Peyer's patch (tissue), 4 donors: ENCODE data around the gene GALNT17.

Source experiments
- POLR2A ChIP-seq, 2 donors: fragments of 450-650 bp; IDR thresholded peaks; one replicate each; pipeline ENCODE4 v1.5.1; 2017; ENCODE audit warnings: antibody characterized with exemption in 2 of 2, mild to moderate bottlenecking in 2 of 2, moderate library complexity in 2 of 2
- TF ChIP-seq, protein P1 (sequence below), 6 experiments: fragments of 450-650 bp in 4 of 6; fragments of 200-600 bp in 2 of 6; sonication (generic) in 1 of 6; IDR thresholded peaks; one replicate each; pipeline ENCODE4 v1.5.1; 2017 to 2019; ENCODE audit warnings: antibody characterized with exemption in 6 of 6, mild to moderate bottlenecking in 3 of 6, moderate library complexity in 1 of 6

DNA sequence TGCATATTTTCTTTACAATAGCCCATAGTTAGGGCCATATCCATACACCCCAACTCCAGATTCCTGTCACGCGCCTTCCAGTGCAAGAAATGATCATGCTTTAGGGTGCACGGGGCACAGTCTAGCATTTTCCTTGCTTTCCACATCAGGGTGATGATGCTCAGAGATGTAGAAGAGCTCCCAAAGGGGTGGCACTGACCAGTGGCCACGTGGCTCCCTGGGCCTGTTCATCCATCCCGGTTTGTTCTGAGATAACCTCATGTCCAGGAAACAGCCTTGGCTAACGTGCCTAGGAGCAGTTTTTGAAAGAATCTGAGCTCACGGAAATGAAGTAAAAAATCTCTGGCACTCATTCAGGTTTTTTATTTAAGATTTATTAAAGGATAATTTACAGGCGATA is 139.3 kb downstream of the GALNT17 start:
- TF ChIP-seq, protein P1, sequence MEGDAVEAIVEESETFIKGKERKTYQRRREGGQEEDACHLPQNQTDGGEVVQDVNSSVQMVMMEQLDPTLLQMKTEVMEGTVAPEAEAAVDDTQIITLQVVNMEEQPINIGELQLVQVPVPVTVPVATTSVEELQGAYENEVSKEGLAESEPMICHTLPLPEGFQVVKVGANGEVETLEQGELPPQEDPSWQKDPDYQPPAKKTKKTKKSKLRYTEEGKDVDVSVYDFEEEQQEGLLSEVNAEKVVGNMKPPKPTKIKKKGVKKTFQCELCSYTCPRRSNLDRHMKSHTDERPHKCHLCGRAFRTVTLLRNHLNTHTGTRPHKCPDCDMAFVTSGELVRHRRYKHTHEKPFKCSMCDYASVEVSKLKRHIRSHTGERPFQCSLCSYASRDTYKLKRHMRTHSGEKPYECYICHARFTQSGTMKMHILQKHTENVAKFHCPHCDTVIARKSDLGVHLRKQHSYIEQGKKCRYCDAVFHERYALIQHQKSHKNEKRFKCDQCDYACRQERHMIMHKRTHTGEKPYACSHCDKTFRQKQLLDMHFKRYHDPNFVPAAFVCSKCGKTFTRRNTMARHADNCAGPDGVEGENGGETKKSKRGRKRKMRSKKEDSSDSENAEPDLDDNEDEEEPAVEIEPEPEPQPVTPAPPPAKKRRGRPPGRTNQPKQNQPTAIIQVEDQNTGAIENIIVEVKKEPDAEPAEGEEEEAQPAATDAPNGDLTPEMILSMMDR (IDR thresholded peaks at IDR 0.05) = no peak
- no peak for TF ChIP-seq POLR2A (IDR thresholded peaks at IDR 0.05)
